Natural killer cell treated with Interleukin-12 subunit alpha and Interleukin-12 subunit beta and Interleukin-15 and Interleukin-18, amount 100 ng/mL, for 72 hours (primary cell): ENCODE data around the gene BRD3. TPM values are rescaled to one million over a fixed set of nuclear protein-coding genes. Genes with fewer than 3 reads are reported as not detected.
A peak's percentile ranks its signal among the peaks of the same experiment; 100 is the strongest.

Experiments used
- ATAC-seq, 2 donors: fragments of 150-1000 bp; cut with Tn5 transposase in 1 of 2; sonication (Bioruptor Pico), chemical (Tn5 transposase) in 1 of 2; 2 replicates each; pipeline ENCODE4 v1.10.0; 2021
- DNase-seq: peaks from one replicate; pipeline ENCODE4 v3.0.0; 2022; ENCODE audit warnings: low spot score
- H3K27ac Mint-ChIP-seq, 2 donors: 1 replicate in 1 of 2; 2 replicates in 1 of 2; pipeline ENCODE4 v1.8.0; 2022; ENCODE audit warnings: mixed read lengths in 2 of 2, mild to moderate bottlenecking in 1 of 2, moderate library complexity in 1 of 2
- H3K27me3 Mint-ChIP-seq, 2 donors: 1 replicate in 1 of 2; 2 replicates in 1 of 2; pipeline ENCODE4 v1.8.0; 2022; ENCODE audit warnings: mixed read lengths in 2 of 2
- H3K36me3 Mint-ChIP-seq: one replicate; pipeline ENCODE4 v1.8.0; 2022; ENCODE audit warnings: mixed read lengths
- H3K4me1 Mint-ChIP-seq, 2 donors: 1 replicate in 1 of 2; 2 replicates in 1 of 2; pipeline ENCODE4 v1.8.0; 2022; ENCODE audit warnings: low read depth in 2 of 2, mixed read lengths in 2 of 2, mild to moderate bottlenecking in 1 of 2
- H3K4me3 Mint-ChIP-seq: one replicate; pipeline ENCODE4 v1.8.0; 2022; ENCODE audit warnings: mixed read lengths
- H3K9me3 Mint-ChIP-seq: 2 replicates; pipeline ENCODE4 v1.8.0; 2022; ENCODE audit warnings: mixed read lengths
- total RNA-seq, 2 donors: library from RNA; stranded (reverse); gene quantifications; one replicate each; pipeline ENCODE4 v1.2.3, GENCODE V29; 2022

Gene BRD3
- total RNA-seq, 2 donors from 2014 or later, result 17.8 to 19.1 TPM

- Mint-ChIP-seq H3K4me3 (no peak overlapping the region), H3K4me1 (no peaks in the 10 kb centered on the region), H3K27me3 (no peaks in the 10 kb centered on the region), H3K9me3 (no peaks in the 10 kb centered on the region), H3K27ac (no peak overlapping the region), H3K36me3 (peaks cover 6% of the 10 kb centered on the region)
- ATAC-seq (no peak), DNase-seq (no peak)
Measured at GRCh38 chr9:134032456-134033222, 35.2 kb downstream of the BRD3 start.

- peaks cover 6% of the 10 kb centered on the region for H3K36me3 Mint-ChIP-seq
- H3K9me3 Mint-ChIP-seq, result no peaks in the 10 kb centered on the region
- ATAC-seq, result no peak
- no peaks in the 10 kb centered on the region for H3K4me1 Mint-ChIP-seq
- no peak overlapping the region for H3K4me3 Mint-ChIP-seq
- H3K27me3 Mint-ChIP-seq, result no peaks in the 10 kb centered on the region
- no peak for DNase-seq
- no peak overlapping the region for H3K27ac Mint-ChIP-seq
Measured at GRCh38 chr9:134031783-134032182, 36.0 kb downstream of the BRD3 start.

GRCh38 chr9:134030821-134031470 is 36.9 kb downstream of the BRD3 start:
- DNase-seq (no peak), ATAC-seq (no peak)
- no peak overlapping the region for H3K27ac Mint-ChIP-seq

GRCh38 chr9:134029248-134030226 is 38.3 kb downstream of the BRD3 start:
- Mint-ChIP-seq H3K27me3 (no peaks in the 10 kb centered on the region), H3K4me3 (no peak overlapping the region), H3K36me3 (peaks cover 6% of the 10 kb centered on the region), H3K9me3 (no peaks in the 10 kb centered on the region), H3K27ac (no peak overlapping the region), H3K4me1 (peaks cover 0 to 3% of the 10 kb centered on the region in 2 donors)
- ATAC-seq, result no peak
- no peak for DNase-seq

More at GRCh38 chr9:134030821-134031470, 36.9 kb downstream of the BRD3 start:
- Mint-ChIP-seq H3K9me3 (no peaks in the 10 kb centered on the region), H3K36me3 (peaks cover 6% of the 10 kb centered on the region), H3K27me3 (no peaks in the 10 kb centered on the region), H3K4me3 (no peak overlapping the region), H3K4me1 (no peaks in the 10 kb centered on the region)

- Mint-ChIP-seq H3K9me3 (no peaks in the 10 kb centered on the region), H3K4me3 (peak overlapping the region; percentile 22), H3K36me3 (peaks cover 6% of the 10 kb centered on the region), H3K27me3 (no peaks in the 10 kb centered on the region), H3K4me1 (peaks cover 0 to 3% of the 10 kb centered on the region in 2 donors), H3K27ac (no peak overlapping the region)
- no peak for DNase-seq
- no peak for ATAC-seq
Measured at GRCh38 chr9:134028575-134029247, 39.1 kb downstream of the BRD3 start.

- peaks cover 2% of the 10 kb centered on the region for H3K36me3 Mint-ChIP-seq
- no peaks in the 10 kb centered on the region for H3K9me3 Mint-ChIP-seq
- H3K4me1 Mint-ChIP-seq, result peaks cover 0 to 3% of the 10 kb centered on the region in 2 donors
- no peak overlapping the region for H3K27ac Mint-ChIP-seq
- peak overlapping the region; percentile 22 for H3K4me3 Mint-ChIP-seq
- DNase-seq, result no peak
- no peak for ATAC-seq
- H3K27me3 Mint-ChIP-seq, result no peaks in the 10 kb centered on the region
Measured at GRCh38 chr9:134028076-134028475, 39.8 kb downstream of the BRD3 start.

- no peaks in the 10 kb centered on the region for H3K9me3 Mint-ChIP-seq
- DNase-seq, result no peak
- H3K27ac Mint-ChIP-seq, result no peak overlapping the region
- H3K4me3 Mint-ChIP-seq, result peak overlapping the region; percentile 22
- H3K36me3 Mint-ChIP-seq, result no peaks in the 10 kb centered on the region
- ATAC-seq, result no peak
- peaks cover 0 to 3% of the 10 kb centered on the region in 2 donors for H3K4me1 Mint-ChIP-seq
- H3K27me3 Mint-ChIP-seq, result no peaks in the 10 kb centered on the region
Measured at GRCh38 chr9:134027561-134027960, 40.3 kb downstream of the BRD3 start.

- no peak overlapping the region for H3K27ac Mint-ChIP-seq
- peak overlapping the region; percentile 23 for H3K4me3 Mint-ChIP-seq
- H3K27me3 Mint-ChIP-seq, result no peaks in the 10 kb centered on the region
- no peaks in the 10 kb centered on the region for H3K9me3 Mint-ChIP-seq
- no peak for DNase-seq
- H3K36me3 Mint-ChIP-seq, result no peaks in the 10 kb centered on the region
- H3K4me1 Mint-ChIP-seq, result peaks cover 0 to 3% of the 10 kb centered on the region in 2 donors
- ATAC-seq, result no peak
Measured at GRCh38 chr9:134026981-134027380, 40.8 kb downstream of the BRD3 start.

GRCh38 chr9:134026581-134026980 is 41.2 kb downstream of the BRD3 start:
- Mint-ChIP-seq H3K4me1 (peaks cover 0 to 3% of the 10 kb centered on the region in 2 donors), H3K27me3 (no peaks in the 10 kb centered on the region), H3K9me3 (no peaks in the 10 kb centered on the region), H3K4me3 (peak overlapping the region; percentile 73), H3K36me3 (no peaks in the 10 kb centered on the region), H3K27ac (no peak overlapping the region)
- DNase-seq, result no peak
- no peak for ATAC-seq

GRCh38 chr9:134025606-134026541 is 42.0 kb downstream of the BRD3 start:
- peak overlapping the region; percentile 73 for H3K4me3 Mint-ChIP-seq
- no peaks in the 10 kb centered on the region for H3K9me3 Mint-ChIP-seq
- ATAC-seq (peak; percentile 13 to 46), DNase-seq (no peak)
- peaks cover 0 to 3% of the 10 kb centered on the region in 2 donors for H3K4me1 Mint-ChIP-seq
- H3K36me3 Mint-ChIP-seq, result no peaks in the 10 kb centered on the region
- H3K27me3 Mint-ChIP-seq, result no peaks in the 10 kb centered on the region
- H3K27ac Mint-ChIP-seq, result no peak overlapping the region

GRCh38 chr9:134024828-134025605 is 42.8 kb downstream of the BRD3 start, which contains the start of gene BRD3OS:
Gene BRD3OS, plus strand, starts transcription at chr9:134025481. Its CDS starts 1,267 bp downstream, at chr9:134026748.
- DNase-seq (peak; percentile 97), ATAC-seq (peak; percentile 97 to 98)
- Mint-ChIP-seq H3K27me3 (no peaks in the 10 kb centered on the region), H3K27ac (peak within 1 kb of the TSS; percentile 12 to 56), H3K4me3 (peak within 1 kb of the TSS; percentile 73), H3K4me1 (peaks cover 0 to 3% of the 10 kb centered on the region in 2 donors), H3K9me3 (no peaks in the 10 kb centered on the region), H3K36me3 (no peaks in the 10 kb centered on the region)
